Stimulated activated CD4-positive, alpha-beta T cell treated with anti-CD3 and anti-CD28 coated beads, Interleukin-1b, Interleukin-23, amount 100 ng/mL, for 24 hours (primary cell): ENCODE results near the gene BPIFB2.

Source experiments
- DNase-seq, 4 experiments: peaks; one replicate each; pipeline ENCODE4 v3.0.0-alpha.2; 2020; ENCODE audit warnings: low read depth in 4 of 4, low spot score in 1 of 4

The BPIFB2 gene

DNA sequence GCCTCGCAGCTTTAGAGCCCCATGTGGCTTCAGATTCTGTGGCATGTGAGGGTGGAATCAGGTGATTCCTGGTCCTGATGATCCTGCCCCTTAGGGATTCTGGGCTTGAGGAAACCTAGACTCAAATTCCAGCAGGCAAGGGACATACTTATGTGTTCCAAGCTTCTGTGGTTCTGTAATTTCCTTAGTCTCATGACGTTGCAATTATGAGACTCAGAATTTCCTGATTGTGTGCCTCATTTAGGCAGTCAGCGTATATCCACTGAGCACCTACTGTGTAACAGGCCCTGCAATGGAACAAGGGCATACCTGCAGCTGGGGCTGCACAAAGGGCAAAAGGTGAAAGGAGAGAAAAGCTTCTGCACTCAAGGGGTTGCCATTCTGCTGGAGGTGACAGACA lies 60.3 kb downstream of the BPIFB2 start:
- DNase-seq = no peak

DNA sequence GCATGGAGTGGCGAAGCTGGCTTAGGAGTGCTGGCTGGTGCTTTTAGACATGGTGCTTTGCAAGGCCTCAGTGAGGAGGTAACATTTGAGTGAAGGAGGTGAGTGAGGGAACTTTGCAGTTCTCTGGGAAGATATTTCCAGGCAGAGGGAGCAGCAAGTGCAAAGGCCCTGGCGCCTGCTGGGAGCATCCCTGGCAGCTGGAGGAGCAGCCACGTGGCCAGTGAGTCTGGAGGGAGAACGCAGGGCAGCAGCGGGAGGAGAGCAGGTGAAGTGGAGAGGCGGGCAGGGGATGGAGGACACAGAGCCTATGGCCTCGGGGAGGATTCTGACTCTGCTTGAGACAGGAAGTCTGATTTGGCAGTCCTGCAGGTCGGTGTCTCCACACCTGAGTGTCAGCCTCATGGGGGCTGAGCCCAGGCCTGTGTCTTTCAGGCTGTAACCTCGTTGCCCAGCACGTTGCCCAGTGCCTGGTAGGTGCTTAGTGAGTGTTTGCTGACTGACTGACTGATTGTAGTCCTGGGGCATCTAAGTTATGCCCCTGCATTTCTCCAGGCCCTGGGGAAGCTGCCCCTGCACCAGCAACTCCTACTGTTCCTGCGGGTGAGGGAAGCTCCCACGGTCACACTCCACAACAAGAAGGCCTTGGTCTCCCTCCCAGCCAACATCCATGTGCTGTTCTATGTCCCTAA lies 60.9 kb downstream of the BPIFB2 start:
- DNase-seq = no peak

DNA sequence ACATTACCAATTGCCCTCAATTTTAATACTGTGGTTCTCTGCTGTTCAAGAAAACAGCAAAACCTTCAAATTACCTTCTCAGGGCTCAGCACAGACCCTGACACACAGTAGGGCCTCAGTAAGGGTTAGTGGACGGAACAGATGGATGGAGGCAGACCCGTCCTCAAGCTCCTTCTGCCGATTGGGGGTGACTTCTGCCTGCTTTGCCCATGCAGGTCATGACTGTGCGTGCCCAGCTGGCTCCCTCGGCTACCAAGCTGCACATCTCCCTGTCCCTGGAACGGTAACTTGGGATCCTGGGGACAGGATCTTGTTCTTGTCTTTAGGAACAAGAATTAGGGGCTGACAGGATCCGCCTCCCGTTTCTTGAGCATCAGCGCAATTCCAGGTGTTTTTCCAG lies 62.2 kb downstream of the BPIFB2 start:
- no peak for DNase-seq

DNA sequence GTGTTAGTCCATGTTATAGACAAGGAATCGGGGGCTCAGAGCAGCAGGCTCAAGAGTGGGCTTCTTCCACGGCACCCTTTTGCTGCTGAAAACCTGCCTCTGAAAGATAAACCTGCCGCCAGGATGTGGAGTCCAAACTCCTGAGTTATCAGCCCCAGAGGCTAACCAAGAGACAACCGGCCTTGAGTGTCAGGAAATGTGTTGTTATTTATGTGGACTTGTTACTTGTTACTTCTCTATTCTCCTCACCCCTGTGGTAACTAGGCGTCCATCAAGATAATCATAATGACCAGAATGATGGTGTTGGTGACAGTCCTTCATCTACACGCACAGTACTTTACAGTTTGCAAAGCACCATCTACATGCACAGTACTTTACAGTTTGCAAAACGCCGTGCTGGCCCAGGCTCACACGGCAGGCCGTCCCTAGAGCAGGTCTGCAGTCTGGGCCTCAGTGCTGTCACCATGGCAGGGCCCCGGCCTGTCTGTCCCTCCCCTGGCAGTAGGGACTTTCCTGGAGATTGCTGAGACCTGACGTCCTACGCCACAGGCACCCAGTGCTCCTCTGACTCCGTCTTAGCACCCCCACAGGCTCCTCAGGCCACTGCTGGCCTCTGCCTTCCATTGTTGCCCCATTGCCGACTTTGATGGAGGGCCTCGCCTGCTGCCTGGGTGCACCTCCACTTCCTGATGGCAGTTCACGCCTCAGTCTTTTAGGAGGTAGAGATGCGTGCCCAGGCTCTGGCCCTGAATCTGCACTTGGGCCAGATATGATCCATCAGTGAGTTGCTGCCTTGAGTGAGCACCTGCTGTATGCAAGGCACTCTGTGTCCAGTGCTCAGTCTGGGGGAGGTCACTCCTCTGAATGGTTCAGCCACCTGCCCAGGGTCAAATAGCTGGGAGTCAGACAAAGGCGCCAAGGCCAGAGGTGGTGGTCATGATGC lies 62.9 kb downstream of the BPIFB2 start:
- DNase-seq = no peak

DNA sequence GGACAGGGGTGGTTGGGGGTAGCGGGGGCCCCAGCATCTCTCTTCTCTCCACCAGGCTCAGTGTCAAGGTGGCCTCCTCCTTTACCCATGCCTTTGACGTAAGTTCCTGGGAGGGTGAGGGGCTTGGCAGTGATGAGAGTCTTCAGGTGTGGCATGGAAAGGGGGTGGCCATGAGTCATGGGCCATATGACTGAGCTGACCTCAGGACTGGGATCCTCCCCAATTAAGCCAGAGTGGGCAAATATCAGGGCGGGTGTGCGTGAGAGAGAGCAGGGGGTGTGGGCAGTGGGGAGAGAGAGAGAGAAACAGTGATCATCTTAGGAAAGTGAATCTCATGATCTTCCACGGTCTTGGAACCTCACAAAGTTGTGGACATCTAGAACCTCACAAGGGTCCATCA lies 63.7 kb downstream of the BPIFB2 start:
- DNase-seq = no peak

DNA sequence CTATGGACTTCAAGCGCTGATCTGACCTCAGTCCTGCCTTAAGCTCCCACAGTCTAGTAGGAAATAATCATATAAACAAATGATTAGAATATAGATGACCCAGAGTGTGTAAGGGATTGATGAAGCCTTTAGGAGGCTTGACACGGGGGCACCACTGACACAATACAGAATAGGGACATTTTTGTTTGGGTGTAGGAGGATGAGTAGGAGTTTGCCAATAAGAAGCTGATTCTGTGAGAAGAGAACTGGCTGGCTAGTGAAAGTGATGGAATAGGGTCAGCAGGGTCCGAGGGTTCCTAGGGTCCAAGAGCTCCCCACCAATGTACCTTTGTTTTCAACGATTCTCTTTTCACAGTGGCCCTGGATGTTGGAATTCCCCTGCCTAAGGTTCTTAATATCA lies 64.9 kb downstream of the BPIFB2 start:
- DNase-seq = no peak

DNA sequence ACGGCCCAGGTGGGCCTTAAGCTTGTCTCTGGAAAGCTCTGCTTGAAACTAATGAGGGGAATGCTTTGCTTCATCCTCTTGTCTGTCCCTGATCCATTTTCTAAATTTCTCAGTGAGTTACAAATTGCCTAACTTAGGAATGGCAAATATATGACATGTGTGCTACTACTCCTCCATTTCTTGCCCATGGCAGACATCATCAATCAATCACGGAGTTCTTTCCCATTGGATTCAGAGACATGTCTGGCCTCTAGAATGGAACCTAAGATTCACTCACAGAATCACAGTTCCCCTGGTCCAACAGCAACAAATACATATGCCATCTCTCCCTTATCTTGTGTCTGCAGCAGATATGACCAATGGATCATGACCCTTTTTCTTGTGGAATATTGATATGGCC lies 65.3 kb downstream of the BPIFB2 start:
- no peak for DNase-seq
